GM18909 (cell line): ENCODE measurements around the gene CTNNBL1.

Experiments
- ATAC-seq: cut with Tn5 transposase; IDR thresholded peaks from one replicate; pipeline ENCODE4 v1.9.1; 2021; ENCODE audit warnings: mild to moderate bottlenecking; ENCODE audit not compliant: unreplicated experiment, poor library complexity

CTNNBL1 gene

GRCh38 chr20:37893566-37894241 lies 199.9 kb downstream of the CTNNBL1 start:
- no peak for ATAC-seq

- no peak for ATAC-seq
These were observed 200.6 kb downstream of the CTNNBL1 start for GRCh38 chr20:37894454-37894853.

- ATAC-seq = no peak
These were observed 201.3 kb downstream of the CTNNBL1 start for GRCh38 chr20:37895166-37895565.

- ATAC-seq = no peak
These were observed 203.2 kb downstream of the CTNNBL1 start for GRCh38 chr20:37896932-37897548.

GRCh38 chr20:37898233-37899104 lies 204.6 kb downstream of the CTNNBL1 start:
- no peak for ATAC-seq

- no peak for ATAC-seq
These were observed 205.5 kb downstream of the CTNNBL1 start for GRCh38 chr20:37899105-37900045.

GRCh38 chr20:37901240-37901639 lies 207.4 kb downstream of the CTNNBL1 start:
- ATAC-seq = no peak

- ATAC-seq = no peak
These were observed 208.0 kb downstream of the CTNNBL1 start for GRCh38 chr20:37901654-37902503.

- no peak for ATAC-seq
These were observed 208.9 kb downstream of the CTNNBL1 start, which contains the start of gene VSTM2L for GRCh38 chr20:37902504-37903313. TSS of gene VSTM2L (plus strand) at chr20:37903127. CDS start at chr20:37903351, 224 bp downstream.

- no peak for ATAC-seq
These were observed 209.6 kb downstream of the CTNNBL1 start for GRCh38 chr20:37903317-37904007.

- ATAC-seq = no peak
These were observed 210.3 kb downstream of the CTNNBL1 start for GRCh38 chr20:37904008-37904642.

- ATAC-seq = no peak
These were observed 211.1 kb downstream of the CTNNBL1 start for GRCh38 chr20:37904845-37905373.

GRCh38 chr20:37905671-37906613 lies 212.1 kb downstream of the CTNNBL1 start:
- ATAC-seq = no peak

- ATAC-seq = no peak
These were observed 213.5 kb downstream of the CTNNBL1 start for GRCh38 chr20:37907330-37907676.

- no peak for ATAC-seq
These were observed 214.0 kb downstream of the CTNNBL1 start for GRCh38 chr20:37907677-37908401.
